ENCODE results near the gene EPG5.
"Not testable (repeated sequence)": the region's sequence is repeated elsewhere in the genome, so short reads cannot be mapped to it uniquely, and the experiment has no call there.

EPG5 gene

DNA sequence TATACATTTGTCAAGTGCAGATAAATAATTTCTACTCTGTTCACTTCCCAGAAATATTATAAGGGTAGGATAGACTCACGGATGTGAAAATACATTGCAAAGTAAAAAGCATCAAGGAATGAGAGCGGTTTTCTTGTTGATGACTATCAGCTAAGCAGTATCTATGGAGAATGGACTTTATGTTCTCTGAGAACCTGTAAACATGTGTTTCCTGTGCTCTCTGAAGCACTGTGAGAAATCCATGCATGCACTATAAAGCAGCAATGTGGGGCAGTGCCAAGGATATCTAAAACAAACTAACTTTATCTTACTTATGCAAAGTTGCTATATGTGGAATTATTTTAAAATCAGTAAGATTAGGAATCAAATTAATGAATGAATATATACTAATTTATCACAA lies 146.1 kb downstream of the EPG5 start:
- in situ Hi-C loops (cut with HindIII; ENCODE audit: low sequenced_read_pairs), result no loop called here

DNA sequence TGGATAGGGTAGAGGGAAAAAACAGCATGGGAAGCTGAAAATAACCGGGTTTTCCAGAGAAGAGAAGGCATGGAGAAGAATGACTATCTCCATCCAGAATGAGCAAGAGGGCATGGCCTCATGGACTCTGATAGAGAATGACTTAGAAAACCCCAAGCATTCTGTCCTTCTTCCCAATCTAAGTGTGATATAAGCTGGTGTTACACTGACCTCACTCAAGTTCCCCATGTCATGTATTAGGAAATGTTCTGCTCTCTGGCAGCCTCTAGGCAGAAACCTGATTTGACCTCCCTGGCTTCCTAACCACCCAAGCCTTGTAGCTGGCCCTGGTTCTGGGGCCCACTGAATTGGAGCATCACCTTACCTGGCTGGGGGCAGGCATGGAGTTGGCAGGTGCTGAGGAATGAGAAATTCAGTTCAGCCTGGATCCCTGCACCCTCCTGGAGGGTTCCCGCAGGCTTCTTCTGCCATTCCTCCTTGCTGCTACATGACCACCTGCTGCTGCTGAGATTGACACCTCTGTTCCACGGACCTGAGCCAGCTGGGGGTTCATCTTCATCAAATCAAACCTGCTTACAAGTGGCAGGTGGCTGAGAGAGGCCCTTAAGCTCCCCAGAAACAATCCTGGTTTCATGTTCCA lies 146.9 kb downstream of the EPG5 start:
- in situ Hi-C loops (cut with HindIII; ENCODE audit: low sequenced_read_pairs), result no loop called here

DNA sequence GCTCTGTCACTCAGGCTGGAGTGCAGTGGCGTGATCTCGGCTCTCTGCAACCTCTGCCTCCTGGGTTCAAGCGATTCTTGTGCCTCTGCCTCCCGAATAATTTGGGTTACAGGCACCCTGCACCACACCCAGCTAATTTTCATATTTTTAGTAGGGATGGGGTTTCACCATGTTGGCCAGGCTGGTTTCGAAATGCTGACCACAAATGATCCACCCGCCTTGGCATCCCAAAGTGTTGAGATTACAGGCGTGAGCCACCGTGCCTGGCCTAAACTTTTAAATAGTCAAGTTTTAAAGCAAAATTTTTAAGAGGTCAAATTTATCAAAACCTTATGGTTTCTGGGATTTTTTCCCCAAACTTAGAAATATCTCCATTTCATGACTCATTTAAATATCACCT lies 148.4 kb downstream of the EPG5 start:
- in situ Hi-C loops (cut with HindIII; ENCODE audit: low sequenced_read_pairs), result not testable (repeated sequence)

DNA sequence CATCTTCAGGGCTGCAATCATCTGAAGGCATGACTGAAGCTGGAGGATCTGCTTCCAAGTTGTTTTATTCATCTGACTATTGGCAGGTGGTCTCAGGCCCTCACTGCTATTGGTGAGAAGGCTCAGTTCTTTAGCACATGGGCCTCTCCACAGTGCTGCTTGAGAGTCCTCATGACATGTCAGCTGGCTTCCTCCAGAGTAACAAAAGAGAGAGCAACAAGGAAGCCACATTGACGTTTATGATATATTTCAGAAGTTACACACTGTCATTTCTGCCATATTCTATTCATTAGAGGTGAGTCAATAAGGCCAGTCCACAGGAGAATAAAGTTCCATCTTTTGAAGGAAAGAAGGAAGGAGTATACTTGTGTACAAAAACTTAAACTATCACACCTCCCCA lies 149.6 kb downstream of the EPG5 start:
- in situ Hi-C loops (cut with HindIII; ENCODE audit: low sequenced_read_pairs), result no loop called here

DNA sequence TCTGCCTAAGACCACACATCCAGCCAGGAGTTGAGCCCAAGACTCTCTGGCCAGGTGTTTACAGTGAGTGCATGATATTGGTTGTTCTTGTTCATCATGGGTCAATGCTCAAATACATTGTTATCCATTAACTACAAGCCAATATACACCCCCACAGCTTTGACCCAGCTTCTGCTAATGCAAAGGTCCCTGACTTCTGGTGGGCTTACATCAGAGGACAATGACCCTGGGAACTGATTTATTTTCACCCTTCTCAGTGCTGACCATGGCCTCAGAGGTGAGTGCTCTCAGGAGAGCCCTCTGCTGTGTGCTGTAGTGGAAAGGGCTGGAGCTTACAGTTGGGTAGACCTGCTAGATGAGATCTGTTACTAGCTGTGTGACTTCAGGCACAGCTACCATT lies 152.4 kb downstream of the EPG5 start:
- in situ Hi-C loops (cut with HindIII; ENCODE audit: low sequenced_read_pairs), result not testable (repeated sequence)

DNA sequence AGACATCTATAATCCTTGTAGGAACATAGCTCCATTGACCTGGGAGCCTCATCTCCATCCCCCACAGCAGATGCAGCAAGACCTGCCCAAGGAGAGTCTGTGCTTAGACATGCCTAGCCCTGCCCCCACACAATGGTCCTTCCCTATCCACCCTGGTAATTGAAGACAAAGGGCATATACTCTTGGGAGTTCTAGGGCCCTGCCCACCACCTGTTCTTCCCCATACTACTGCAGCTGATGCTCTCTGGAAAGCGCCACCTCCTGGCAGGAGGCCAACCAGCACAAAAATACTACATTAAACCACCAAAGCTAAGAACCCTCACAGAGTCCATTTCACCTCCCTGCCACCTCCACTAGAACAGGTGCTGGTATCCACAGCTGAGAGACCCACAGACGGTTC lies 160.0 kb downstream of the EPG5 start:
- in situ Hi-C loops (cut with HindIII; ENCODE audit: low sequenced_read_pairs), result not testable (repeated sequence)

DNA sequence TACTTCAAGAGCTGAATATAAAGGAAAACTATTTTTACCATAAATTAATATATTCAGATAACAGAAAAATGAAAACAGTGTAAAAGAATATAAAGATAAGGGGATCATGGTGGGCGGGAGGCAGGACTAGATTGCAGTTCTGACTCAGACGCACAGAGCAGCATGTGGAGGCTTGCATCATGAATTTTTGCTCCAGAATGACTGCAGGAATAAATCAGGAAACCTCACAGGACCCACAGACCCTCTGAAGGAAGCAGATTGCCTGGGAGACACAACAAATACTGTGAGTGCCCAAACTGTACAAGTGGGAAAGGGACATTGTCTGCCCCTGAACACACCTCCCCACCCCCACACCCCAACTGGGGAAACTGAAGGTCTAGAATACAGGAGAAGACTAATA lies 160.9 kb downstream of the EPG5 start:
- in situ Hi-C loops (cut with HindIII; ENCODE audit: low sequenced_read_pairs), result no loop called here

DNA sequence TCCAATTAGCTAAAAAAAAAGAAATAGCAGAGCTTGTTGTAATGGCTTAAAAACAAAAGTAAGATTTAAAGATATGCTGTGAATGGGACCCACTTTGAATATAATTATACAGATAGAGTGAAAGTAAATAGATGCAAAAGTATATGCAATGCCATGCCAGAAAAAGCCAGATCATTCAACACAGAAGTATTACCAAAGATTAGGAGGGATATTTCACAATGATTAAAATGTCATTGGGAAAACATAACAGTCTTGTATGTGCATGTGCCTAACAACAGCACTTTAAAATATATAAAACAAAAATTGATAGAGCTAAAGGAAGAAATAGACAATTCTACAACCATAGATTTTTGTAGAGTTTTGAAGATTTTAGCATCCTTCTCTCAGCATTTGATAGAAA lies 161.6 kb downstream of the EPG5 start:
- in situ Hi-C loops (cut with HindIII; ENCODE audit: low sequenced_read_pairs), result no loop called here

DNA sequence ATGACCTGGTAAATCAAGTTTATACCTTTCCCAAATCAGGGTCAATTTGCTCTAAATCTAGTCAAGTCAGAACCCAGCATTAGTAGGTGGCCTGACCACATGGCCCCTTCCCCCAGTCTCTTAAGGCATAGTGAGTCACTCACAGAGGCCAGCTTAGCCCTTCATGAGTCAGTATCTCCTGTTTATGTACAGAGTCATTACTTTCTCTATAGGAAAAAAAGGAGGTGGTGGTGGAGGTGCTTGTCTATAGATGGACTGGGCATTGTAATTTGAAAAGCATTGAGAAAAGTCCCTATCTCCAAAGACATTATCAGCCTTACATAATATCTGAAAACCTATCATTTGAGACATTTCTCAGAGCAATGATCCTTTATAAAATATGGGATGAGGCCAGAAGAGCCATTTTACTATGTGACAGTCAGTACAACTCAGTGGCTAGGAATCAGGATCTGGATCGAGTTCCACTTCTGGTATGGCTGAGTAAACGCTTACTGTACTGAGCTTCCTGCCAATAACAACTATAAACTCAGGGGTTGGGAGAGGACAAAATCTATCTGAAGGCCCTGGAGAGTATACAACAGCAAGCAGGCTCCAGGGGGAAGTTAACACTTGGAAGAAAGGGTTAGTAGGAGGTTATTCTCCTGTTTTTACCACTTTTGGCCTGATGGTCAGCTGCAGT lies 164.2 kb downstream of the EPG5 start:
- in situ Hi-C loops (cut with HindIII; ENCODE audit: low sequenced_read_pairs), result no loop called here

DNA sequence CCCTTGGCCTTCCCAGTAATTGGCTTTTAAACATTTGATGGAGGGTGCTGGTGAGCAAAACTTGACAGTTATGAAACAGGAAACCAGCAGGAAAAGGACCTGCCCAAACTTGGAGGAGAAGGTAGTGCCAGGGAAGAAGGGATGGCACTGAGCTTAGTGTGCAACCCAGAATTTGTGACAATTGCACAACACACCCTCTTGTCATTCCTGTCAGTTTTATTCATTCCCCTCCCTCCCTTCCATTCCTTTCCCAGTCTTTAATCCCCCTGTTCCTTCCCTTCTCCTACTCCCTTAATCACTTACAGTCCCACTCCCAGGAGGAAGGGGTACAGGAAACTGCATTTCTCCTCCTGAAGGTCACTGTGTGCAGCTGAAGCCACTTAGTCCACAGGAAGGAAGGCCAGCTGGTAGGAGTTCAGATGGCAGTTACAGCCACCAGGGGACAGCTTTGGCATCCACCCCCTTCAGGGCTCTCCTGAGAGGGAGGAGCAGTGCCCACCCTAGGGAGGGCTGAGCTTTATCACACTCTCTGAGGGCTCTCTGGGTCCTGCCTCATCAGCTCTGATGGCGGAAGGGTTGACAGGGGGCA lies 165.6 kb downstream of the EPG5 start:
- in situ Hi-C loops (cut with HindIII; ENCODE audit: low sequenced_read_pairs), result no loop called here

All from endothelial cell of hepatic sinusoid (primary cell).